IPS-18a (cell line): ENCODE results near the gene ZNF576.
"Not testable (repeated sequence)": the region's sequence is repeated elsewhere in the genome, so short reads cannot be mapped to it uniquely, and the experiment has no call there.

ENCODE experiments used
- H3K27ac ChIP-seq: one replicate; pipeline ENCODE4 v1.5.1; 2013; ENCODE audit warnings: low read length
- H3K27me3 ChIP-seq: one replicate; pipeline ENCODE4 v1.6.1; 2013; ENCODE audit warnings: mild to moderate bottlenecking, low read length; ENCODE audit not compliant: control insufficient read depth, insufficient read depth
- H3K36me3 ChIP-seq: one replicate; pipeline ENCODE4 v1.6.1; 2013; ENCODE audit warnings: low read depth, low read length; ENCODE audit not compliant: control insufficient read depth
- H3K4me1 ChIP-seq: one replicate; pipeline ENCODE4 v1.6.1; 2013; ENCODE audit warnings: low read depth, low read length; ENCODE audit not compliant: control insufficient read depth
- H3K4me3 ChIP-seq: one replicate; pipeline ENCODE4 v1.5.1; 2013; ENCODE audit warnings: low read length
- H3K9ac ChIP-seq: one replicate; pipeline ENCODE4 v1.6.1; 2013; ENCODE audit warnings: mild to moderate bottlenecking, low read length, moderate library complexity
- H3K9me3 ChIP-seq: one replicate; pipeline ENCODE4 v1.6.1; 2013; ENCODE audit warnings: low read depth, low read length; ENCODE audit not compliant: control insufficient read depth

The ZNF576 gene

DNA sequence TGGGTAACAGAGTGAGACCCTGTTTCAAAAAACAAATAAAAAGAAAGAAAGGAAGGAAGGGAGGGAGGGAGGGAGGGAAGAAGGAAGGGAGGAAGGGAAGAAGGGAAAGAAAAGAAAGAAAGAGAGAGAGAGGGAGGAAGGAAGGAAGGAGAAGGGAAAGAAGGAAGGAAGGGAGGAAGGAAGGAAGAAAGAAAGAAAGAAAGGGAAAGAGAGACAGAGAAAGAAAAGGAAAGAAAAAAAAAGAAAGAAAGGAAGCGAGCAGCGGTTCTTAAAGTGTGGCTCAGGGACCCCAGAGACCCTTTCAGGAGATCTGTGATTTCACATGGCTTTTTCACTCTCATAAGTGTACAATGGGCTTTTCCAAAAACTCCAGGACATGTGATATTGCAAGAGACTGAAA lies 53.1 kb downstream of the ZNF576 start:
- Histone ChIP-seq H3K4me1 (no peaks in the 10 kb centered on the region), H3K4me3 (no peak overlapping the region), H3K36me3 (peaks cover 10% of the 10 kb centered on the region), H3K9ac (no peak overlapping the region), H3K27ac (no peak overlapping the region), H3K27me3 (no peaks in the 10 kb centered on the region), H3K9me3 (no peaks in the 10 kb centered on the region)

DNA sequence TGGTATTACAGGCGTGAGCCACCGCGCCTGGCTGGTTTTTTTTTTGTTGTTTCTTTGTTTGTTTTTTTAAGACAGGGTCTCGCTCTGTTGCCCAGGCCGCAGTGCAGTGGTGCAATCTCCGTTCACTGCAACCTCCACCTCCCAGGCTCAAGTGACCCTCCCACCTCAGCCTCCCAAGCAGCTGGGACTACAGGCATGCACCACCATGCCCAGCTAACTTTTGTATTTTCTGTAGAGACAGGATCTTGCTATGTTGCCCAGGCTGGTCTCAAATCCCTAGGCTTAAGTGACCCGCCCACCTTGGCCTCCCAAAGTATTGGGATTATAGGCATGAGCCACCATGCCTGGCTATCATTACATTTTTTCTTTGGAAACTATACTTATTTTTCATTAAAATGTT lies 53.9 kb downstream of the ZNF576 start:
- not testable (repeated sequence) for H3K4me3 ChIP-seq, H3K4me1 ChIP-seq, H3K9ac ChIP-seq, H3K9me3 ChIP-seq, H3K27me3 ChIP-seq, H3K27ac ChIP-seq
- H3K36me3 ChIP-seq = peaks cover 14% of the 10 kb centered on the region
